ENCODE results near the gene DEPP1. TPM values are rescaled to one million over a fixed set of nuclear protein-coding genes. Genes with fewer than 3 reads are reported as not detected.
A peak's percentile ranks its signal among the peaks of the same experiment; 100 is the strongest.

DEPP1 gene
- total and polyA plus RNA-seq, 2 of the 13 experiments (the other 11 are each of a cell fraction or from before 2014, with no cell fraction given) = 14.8 to 270 TPM

DNA sequence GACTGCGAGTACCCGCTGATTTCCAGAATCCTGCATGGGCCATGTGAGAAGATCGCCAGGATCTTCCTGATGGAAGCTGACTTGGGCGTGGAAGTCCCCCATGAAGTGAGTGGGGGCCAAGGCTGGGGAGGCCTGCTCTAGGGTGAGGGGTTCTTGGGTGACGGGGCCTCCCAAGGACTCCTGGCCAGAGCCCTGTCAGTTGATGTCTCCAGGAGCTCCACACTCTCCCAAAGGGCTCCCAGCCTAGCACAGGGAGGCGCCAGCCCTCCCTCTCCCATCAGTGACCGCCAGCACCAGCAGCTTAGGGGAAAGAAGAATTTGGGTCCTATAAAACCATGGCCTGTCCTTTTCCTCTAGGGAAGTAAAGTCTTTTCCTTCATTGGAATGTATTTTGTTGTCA, 12.4 kb upstream of the DEPP1 start (continued):
- no peak for TF ChIP-seq HOXA7 (CRISPR knock-in tag; IDR thresholded peaks at IDR 0.05)
- TF ChIP-seq KMT2A (CRISPR knock-in tag; IDR thresholded peaks at IDR 0.05) = no peak
- no peak for TF ChIP-seq ZNF674 (CRISPR knock-in tag; IDR thresholded peaks at IDR 0.05; ENCODE audit: low read depth)
- TF ChIP-seq ATF5 (CRISPR knock-in tag; IDR thresholded peaks at IDR 0.05; ENCODE audit: low read depth) = no peak
- TF ChIP-seq KAT7 (CRISPR knock-in tag; IDR thresholded peaks at IDR 0.05; ENCODE audit: borderline replicate concordance) = no peak
- no peak for TF ChIP-seq ZNF282 (IDR thresholded peaks at IDR 0.05; ENCODE audit: partially characterized antibody)
- TF ChIP-seq ZNF879 (CRISPR knock-in tag; IDR thresholded peaks at IDR 0.05) = no peak
- TF ChIP-seq, protein P1, sequence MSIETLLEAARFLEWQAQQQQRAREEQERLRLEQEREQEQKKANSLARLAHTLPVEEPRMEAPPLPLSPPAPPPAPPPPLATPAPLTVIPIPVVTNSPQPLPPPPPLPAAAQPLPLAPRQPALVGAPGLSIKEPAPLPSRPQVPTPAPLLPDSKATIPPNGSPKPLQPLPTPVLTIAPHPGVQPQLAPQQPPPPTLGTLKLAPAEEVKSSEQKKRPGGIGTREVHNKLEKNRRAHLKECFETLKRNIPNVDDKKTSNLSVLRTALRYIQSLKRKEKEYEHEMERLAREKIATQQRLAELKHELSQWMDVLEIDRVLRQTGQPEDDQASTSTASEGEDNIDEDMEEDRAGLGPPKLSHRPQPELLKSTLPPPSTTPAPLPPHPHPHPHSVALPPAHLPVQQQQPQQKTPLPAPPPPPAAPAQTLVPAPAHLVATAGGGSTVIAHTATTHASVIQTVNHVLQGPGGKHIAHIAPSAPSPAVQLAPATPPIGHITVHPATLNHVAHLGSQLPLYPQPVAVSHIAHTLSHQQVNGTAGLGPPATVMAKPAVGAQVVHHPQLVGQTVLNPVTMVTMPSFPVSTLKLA (IDR thresholded peaks at IDR 0.05) = no peak
- no peak for TF ChIP-seq SOX6 (IDR thresholded peaks at IDR 0.05)
- peak; percentile 1; the same call in 1 of the 2 replicates for TF ChIP-seq SOX6 (CRISPR knock-in tag; IDR thresholded peaks at IDR 0.05)
- no peak for TF ChIP-seq YY1 (IDR thresholded peaks at IDR 0.05; ENCODE audit: insufficient read depth, insufficient replicate concordance, low read depth, low read length)
- no peak for TF ChIP-seq MAZ (IDR thresholded peaks at IDR 0.05; ENCODE audit: borderline replicate concordance, low read depth, low read length)
- 0 out of 2 replicates have a peak, but pooled peaks have one; percentile 42 for TF ChIP-seq MAZ (CRISPR knock-in tag; IDR thresholded peaks at IDR 0.05; ENCODE audit: low read depth)
- no peak for TF ChIP-seq MYC (CRISPR knock-in tag; IDR thresholded peaks at IDR 0.05; ENCODE audit: borderline replicate concordance)
- peak; percentile 41; the same call in 1 of the 2 replicates for TF ChIP-seq ZNF235 (CRISPR knock-in tag; IDR thresholded peaks at IDR 0.05; ENCODE audit: borderline replicate concordance)
- 0 out of 2 replicates have a peak, but pooled peaks have one; percentile 37 for TF ChIP-seq HIVEP1 (CRISPR knock-in tag; IDR thresholded peaks at IDR 0.05)
- TF ChIP-seq JUND (CRISPR knock-in tag; IDR thresholded peaks at IDR 0.05) = no peak
- no peak for TF ChIP-seq GPN1 (CRISPR knock-in tag; IDR thresholded peaks at IDR 0.05; ENCODE audit: borderline replicate concordance)
- TF ChIP-seq ZNF552 (CRISPR knock-in tag; IDR thresholded peaks at IDR 0.05; ENCODE audit: borderline replicate concordance) = no peak
- TF ChIP-seq ZNF747 (CRISPR knock-in tag; IDR thresholded peaks at IDR 0.05; ENCODE audit: borderline replicate concordance) = no peak
- TF ChIP-seq TBX2 (CRISPR knock-in tag; IDR thresholded peaks at IDR 0.05; ENCODE audit: borderline replicate concordance) = no peak; the same call in 1 of the 2 replicates
- TF ChIP-seq MZF1 (CRISPR knock-in tag; IDR thresholded peaks at IDR 0.05; ENCODE audit: borderline replicate concordance) = no peak
- TF ChIP-seq EED (CRISPR knock-in tag; IDR thresholded peaks at IDR 0.05) = 0 out of 2 replicates have a peak, but pooled peaks have one; percentile 47
- TF ChIP-seq NRL (CRISPR knock-in tag; IDR thresholded peaks at IDR 0.05; ENCODE audit: borderline replicate concordance) = no peak
